ENCODE data around the gene COG8. TPM values are rescaled to one million over a fixed set of nuclear protein-coding genes. Genes with fewer than 3 reads are reported as not detected.
A peak's percentile ranks its signal among the peaks of the same experiment; 100 is the strongest.

COG8 gene
- total and polyA plus RNA-seq, 2 donors (not counting 3 experiments of a cell fraction or from before 2014, with no cell fraction given), result 29.0 to 31.6 TPM

- DNase-seq (ENCODE audit: low read depth, low spot score), result peak; percentile 98
- TF ChIP-seq JUN (IDR thresholded peaks at IDR 0.05; ENCODE audit: borderline replicate concordance, insufficient read depth, insufficient read length, low read depth) (no peak), MAX (IDR thresholded peaks at IDR 0.05; ENCODE audit: insufficient read depth, insufficient read length) (no peak), POLR2A (IDR thresholded peaks at IDR 0.05; ENCODE audit: low read depth, low read length) (peak; percentile 85), EZH2 (IDR thresholded peaks at IDR 0.05; ENCODE audit: borderline replicate concordance, low read depth, low read length, severe bottlenecking) (no peak), GATA2 (IDR thresholded peaks at IDR 0.05; ENCODE audit: insufficient read depth, insufficient read length, low read depth, low read length) (no peak), POLR2AphosphoS5 (IDR thresholded peaks at IDR 0.05; ENCODE audit: insufficient read depth, low read depth, low read length) (peak; percentile 95), MYC (IDR thresholded peaks at IDR 0.05; ENCODE audit: low read depth, low read length) (peak; percentile 21)
- TF ChIP-seq, protein P1, sequence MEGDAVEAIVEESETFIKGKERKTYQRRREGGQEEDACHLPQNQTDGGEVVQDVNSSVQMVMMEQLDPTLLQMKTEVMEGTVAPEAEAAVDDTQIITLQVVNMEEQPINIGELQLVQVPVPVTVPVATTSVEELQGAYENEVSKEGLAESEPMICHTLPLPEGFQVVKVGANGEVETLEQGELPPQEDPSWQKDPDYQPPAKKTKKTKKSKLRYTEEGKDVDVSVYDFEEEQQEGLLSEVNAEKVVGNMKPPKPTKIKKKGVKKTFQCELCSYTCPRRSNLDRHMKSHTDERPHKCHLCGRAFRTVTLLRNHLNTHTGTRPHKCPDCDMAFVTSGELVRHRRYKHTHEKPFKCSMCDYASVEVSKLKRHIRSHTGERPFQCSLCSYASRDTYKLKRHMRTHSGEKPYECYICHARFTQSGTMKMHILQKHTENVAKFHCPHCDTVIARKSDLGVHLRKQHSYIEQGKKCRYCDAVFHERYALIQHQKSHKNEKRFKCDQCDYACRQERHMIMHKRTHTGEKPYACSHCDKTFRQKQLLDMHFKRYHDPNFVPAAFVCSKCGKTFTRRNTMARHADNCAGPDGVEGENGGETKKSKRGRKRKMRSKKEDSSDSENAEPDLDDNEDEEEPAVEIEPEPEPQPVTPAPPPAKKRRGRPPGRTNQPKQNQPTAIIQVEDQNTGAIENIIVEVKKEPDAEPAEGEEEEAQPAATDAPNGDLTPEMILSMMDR (IDR thresholded peaks at IDR 0.05; ENCODE audit: extremely low read depth in 1 of 2, insufficient read depth in 1 of 2, low read depth in 1 of 2, low read length in 2 of 2), result peak; percentile 86 to 96
- Histone ChIP-seq H3K4me1 (ENCODE audit: control insufficient read depth, extremely low read depth, insufficient read depth, low read length) (peaks cover 10% of the 10 kb centered on the region), H3K9ac (replicated peaks; ENCODE audit: extremely low read depth, insufficient read depth, low read length) (peak within 1 kb of the TSS; percentile 83), H3K9me3 (replicated peaks; ENCODE audit: control insufficient read depth, insufficient read depth, low read length) (no peaks in the 10 kb centered on the region), H3K27me3 (ENCODE audit: control insufficient read depth in 2 of 2, insufficient read depth in 2 of 2, low read length in 2 of 2) (no peaks in the 10 kb centered on the region), H3K27ac (ENCODE audit: insufficient read depth, low read depth, low read length) (peak within 1 kb of the TSS; percentile 46), H3K79me2 (ENCODE audit: control insufficient read depth, insufficient read depth, low read length) (peaks cover 38% of the 10 kb centered on the region), H4K20me1 (replicated peaks; ENCODE audit: control insufficient read depth, extremely low read depth, insufficient read depth, low read length) (no peaks in the 10 kb centered on the region), H2AFZ (ENCODE audit: low read depth, low read length) (peak within 1 kb of the TSS; percentile 28), H3K4me3 (replicated peaks in 1 of 3; ENCODE audit: insufficient read depth in 1 of 3, low read depth in 1 of 3, low read length in 3 of 3) (peak within 1 kb of the TSS; percentile 56 to 76 (median 59)), H3K36me3 (ENCODE audit: control insufficient read depth in 2 of 2, extremely low read depth in 1 of 2, insufficient read depth in 2 of 2, low read length in 2 of 2) (peaks cover 6 to 11% of the 10 kb centered on the region in 2 experiments), H3K9me1 (replicated peaks; ENCODE audit: control insufficient read depth, extremely low read depth, insufficient read depth, low read length) (no peaks in the 10 kb centered on the region), H3K4me2 (ENCODE audit: insufficient read depth, low read length) (peak within 1 kb of the TSS; percentile 90)
- TSS peak; percentile 60 for BruUV-seq (replicated peaks)
- CTCF ChIA-PET, result interaction anchor here (0.7 to 0.8 kb wide), 2 partner anchors 16 to 161 kb away, joined by 3 to 4 read pairs; no protein-coding TSS in a partner anchor
- peak; percentile 96 for FAIRE-seq
- dilution Hi-C loops (cut with MboI; ENCODE audit: extremely low pct_ligation_motif_present, low sequenced_read_pairs), result no loop called here
- POLR2A ChIA-PET, result no interaction called here
- intact Hi-C loops (cut with micrococcal nuclease), result loop anchor here (1.0 to 5.0 kb wide), 3 partner anchors 19 to 256 kb away; partner anchors contain the start of genes COG8, NFAT5, NIP7 and PDF
These were observed 28.5 kb downstream of the COG8 start, which contains the start of gene VPS4A for GRCh38 chr16:69310653-69311532. Gene VPS4A, plus strand, starts transcription at chr16:69311350. Its CDS starts 162 bp downstream, at chr16:69311512.

Data from endothelial cell of umbilical vein (primary cell).